HG03066 (cell line): ENCODE data around the gene MYL1.

ENCODE experiments used
- ATAC-seq: cut with Tn5 transposase; IDR thresholded peaks from one replicate; pipeline ENCODE4 v1.9.1; 2021; ENCODE audit warnings: low read depth; ENCODE audit not compliant: unreplicated experiment

MYL1 gene

DNA sequence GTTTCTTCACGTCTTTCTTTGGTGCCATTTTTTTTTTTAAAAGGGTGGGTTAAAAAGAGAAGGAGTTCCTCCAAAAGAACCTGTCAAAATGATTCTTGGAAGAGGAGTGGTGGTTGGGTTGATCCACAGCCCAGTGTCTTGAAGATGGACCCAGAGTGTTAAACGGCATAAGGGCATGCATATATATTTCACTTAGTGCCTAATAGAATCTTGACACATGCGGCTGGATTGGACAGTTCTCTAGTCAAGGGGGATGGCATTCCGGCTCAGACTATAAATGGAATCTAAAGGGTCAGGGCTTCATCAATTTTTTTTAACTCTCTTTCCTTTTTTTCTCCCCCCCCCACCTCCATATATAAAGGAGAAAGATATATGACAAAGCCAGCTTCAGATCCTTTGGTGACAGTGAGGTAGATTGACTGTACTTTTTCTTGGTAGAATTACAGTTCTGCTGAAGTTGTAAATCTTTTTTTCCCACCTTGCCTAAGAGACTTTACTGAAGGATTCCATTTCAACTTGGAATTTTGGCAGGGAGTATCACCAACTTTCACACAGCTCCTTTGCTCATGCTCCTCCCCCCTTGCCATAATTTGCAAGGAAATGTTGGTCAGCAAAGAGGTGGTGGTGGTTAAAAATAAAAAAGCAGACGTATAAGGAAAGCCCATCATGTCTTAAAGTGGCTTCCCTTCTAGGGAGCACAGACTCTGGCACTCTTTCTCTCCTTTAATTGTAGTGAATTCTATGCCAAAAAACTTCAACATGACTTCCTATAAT, at the start of gene MYL1:
Gene MYL1, minus strand, starts transcription at position 160 of the 774 bp plus-strand sequence. Its CDS starts 132 bp downstream, at position 28.
- ATAC-seq = no peak

DNA sequence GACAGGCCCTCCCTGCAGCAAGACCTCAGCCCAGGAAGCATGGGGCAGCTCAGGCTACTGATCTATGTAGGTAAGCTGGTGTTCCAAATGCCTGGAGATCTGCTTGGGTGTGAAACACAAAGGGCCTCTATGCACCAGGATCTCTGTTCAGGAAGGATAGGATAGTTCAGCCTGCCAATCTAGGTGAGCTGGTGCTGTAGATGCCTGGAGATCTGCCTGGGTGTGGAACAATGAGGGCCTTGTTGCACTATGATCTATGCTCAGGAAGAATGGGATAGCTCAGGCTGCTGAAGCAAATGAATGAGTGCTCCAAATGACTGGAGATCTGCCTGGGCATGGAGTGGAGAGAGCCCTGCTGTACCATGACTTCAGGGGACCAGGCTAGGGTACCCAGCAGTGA, 48.9 kb upstream of the MYL1 start:
- ATAC-seq = no peak

GRCh38 chr2:210363261-210363660, 48.3 kb upstream of the MYL1 start:
- no peak for ATAC-seq

GRCh38 chr2:210360412-210360811, 45.4 kb upstream of the MYL1 start:
- ATAC-seq = no peak

- no peak for ATAC-seq
These were observed 42.0 kb upstream of the MYL1 start for GRCh38 chr2:210356944-210357343.

DNA sequence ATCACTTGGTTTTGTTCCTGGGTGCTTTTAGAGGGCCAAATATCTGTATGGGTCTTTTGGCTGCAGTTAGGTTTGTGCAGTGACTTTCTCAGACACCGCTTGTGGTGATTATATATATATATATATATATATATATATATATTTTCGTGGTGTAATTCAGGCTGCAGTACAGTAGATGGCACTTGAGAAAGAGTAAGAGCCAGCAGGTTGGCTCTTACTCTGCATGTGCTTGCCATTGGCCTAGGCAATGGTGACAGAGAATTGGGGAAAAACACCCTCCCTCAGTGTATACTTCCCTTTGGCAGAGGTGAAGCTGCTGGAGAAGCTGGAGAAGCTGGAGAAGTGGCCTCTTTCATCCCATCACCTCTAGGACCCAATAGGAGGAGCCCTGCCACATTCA, 22.2 kb upstream of the MYL1 start:
- no peak for ATAC-seq

DNA sequence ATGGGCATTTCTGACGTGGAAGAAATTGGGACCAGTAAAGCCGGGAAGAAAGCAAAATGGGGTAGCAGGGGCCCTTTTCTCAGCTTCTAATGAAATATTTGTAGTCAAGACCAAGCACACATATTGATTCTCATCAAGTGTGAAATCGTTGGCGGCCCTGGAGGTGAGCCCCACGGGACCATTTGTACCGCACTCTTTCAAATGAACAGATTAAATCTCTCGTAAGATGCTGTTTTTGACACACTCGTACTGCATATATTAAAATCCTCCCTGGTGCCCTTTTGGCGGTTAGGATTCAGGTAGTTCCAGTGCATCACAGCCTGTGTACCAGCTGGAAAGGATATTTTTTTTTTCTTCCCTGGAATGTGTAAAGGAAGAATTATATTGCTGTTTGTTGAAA, 9.9 kb upstream of the MYL1 start:
- ATAC-seq = no peak

GRCh38 chr2:210324458-210324857, 9.5 kb upstream of the MYL1 start:
- ATAC-seq = no peak

DNA sequence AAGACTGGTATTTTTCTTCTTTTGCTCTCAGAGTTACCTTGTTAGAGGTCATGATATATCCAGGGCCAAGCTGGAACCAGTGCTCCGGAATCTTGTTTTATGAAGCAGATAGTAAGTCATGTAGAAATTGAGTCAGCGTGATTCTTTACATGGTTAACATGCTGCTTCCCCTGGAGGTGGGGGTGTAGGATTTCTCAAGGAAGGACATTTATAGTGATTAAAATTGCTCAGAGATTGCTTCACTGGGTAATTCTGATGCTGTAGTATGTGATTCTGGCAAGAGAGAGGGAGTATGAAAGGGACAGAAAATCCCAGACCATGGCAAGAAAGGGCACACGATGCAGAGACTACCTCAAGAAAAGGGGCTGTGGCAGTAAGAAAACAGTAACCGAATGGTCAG, 8.0 kb upstream of the MYL1 start:
- no peak for ATAC-seq

DNA sequence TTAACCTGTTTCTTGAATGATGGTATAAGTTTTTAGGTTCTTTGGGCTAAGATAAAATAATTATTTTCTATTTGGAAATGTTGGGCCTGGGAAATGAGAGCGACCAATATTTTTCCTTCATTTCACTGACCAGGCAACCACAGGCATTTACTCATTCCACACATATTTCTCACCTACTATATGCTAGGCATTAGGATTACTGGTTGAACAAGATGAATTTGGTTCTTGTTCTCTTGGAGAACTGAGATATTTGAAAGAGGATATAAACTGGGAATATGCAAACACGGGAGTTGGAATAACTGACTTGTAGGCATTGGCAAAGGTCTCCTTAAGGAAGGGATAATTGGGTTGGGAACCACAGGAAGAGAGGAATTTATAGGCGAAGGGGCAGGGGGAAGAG, 3.9 kb upstream of the MYL1 start:
- ATAC-seq = no peak

DNA sequence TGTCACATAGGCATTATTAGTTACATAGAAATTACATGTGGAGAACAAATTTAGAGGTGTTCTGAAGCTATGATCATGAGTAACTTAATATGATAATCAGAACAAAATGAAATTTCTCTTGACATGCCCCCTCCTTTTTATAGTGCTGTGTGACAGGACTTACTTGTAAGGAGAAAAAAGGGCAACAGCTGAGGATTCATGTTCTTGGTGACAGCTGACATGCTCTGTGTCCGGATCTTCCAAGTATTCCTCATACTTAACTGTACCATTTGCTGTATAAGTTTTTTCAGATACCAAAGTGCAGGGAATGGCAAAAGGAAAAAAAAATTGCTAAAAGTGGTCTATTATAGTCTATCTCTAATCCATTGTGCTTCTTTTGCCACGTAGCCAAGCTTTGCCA, 3.5 kb upstream of the MYL1 start:
- ATAC-seq = no peak

DNA sequence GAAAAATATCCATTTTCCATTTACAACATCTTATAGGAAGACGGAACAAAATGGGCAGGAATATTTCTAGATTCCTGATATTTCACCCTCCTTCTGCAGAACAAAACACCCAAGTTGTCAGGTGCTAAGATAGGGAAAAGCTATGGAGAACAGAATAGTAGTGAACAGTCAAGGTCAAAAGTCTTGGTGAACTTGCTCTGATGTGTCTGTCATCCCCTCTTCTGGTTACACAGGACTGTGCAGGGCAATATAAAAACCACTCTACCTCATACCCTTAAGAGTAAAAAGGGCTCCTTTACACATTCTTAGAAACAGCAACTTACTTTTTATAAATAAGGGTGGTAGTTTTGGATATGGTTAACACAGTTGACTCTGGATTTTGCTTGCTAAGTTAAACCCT, 4.4 kb downstream of the MYL1 start:
- ATAC-seq = no peak

- no peak for ATAC-seq
These were observed 5.3 kb downstream of the MYL1 start for GRCh38 chr2:210309548-210310233.

DNA sequence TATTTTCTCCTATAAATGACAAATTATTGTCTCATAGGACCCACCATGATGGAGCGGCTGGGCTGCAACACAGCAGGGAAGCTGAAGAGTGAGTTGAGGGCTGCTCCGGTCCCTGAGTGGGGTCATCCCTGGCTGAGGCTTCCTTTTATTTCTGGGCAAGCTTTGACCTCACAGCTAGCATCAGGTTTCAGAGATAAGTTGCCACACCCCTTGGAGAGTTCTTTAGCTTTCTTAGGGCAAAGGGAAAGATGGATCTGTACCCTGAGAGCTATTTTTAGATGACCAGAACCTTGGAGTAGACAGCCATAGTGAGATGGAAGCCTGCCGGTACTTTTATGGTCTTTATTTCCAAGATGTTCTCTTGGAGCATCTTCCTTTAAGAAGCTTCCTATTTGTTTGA, 11.5 kb downstream of the MYL1 start:
- no peak for ATAC-seq

DNA sequence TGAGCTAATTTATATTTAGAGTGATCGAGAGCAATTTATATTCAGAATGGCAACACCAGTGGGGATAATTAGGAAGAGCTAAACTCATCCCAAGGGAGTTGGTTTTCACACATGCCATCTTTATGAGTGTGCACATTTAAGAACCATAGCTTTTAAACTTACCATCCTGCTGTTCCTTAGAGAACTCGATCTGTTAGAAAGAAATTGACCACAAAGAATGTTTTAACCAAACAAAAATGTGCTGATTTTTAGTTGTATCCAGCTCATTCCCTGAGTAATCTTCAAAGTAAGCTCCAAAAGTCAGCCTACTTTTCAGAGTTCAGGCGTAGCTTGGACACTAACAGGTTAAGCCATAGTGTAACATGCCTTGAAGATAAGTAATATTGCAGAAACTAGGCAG, 12.6 kb downstream of the MYL1 start:
- ATAC-seq = no peak

DNA sequence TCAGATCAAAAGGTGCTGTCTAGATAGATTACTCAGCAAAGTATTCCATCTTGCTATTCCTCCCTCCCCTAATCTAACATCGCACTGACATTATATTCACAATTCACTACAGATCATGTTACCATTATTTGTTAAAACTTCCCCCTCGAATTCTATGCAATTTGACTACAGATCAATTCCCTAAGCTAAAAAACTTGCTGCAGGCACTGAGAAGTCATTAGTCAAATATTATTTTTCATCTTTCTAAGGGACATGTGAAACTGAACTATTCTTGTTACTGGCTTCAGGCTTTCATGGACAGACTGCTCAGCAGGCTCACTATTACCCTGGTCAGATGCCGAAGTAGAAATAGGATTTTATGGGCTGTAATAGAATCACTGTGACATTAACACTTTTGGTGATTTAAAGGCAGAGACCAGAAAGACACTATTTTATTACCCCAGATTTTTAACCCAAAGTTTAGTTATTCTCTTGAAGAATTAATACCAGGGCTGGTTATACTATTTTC, 15.1 kb downstream of the MYL1 start:
- no peak for ATAC-seq

DNA sequence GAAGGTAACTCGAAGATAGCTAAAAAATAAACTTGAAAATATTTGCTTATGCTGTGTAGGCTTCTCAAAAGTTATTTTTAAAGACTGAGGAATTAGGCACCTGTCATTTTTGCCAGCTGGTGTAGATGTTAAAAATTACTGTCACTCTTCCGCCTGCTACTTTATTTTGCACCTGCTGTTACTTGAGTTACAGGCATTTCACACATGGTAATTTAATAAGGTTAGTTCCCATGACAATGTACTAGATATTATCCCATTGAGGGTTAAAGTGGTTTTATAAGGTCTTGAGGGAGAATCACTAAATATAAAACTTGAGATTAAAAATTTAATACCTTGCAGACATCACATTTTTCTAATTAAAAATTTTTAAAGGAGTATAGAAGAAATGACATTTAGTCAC, 26.6 kb downstream of the MYL1 start:
- ATAC-seq = no peak

GRCh38 chr2:210287301-210287700, 27.7 kb downstream of the MYL1 start:
- no peak for ATAC-seq

- ATAC-seq = no peak
These were observed 28.8 kb downstream of the MYL1 start for GRCh38 chr2:210286123-210286680.

- ATAC-seq = no peak
These were observed 37.8 kb downstream of the MYL1 start for GRCh38 chr2:210277133-210277532.

- no peak for ATAC-seq
These were observed 43.7 kb downstream of the MYL1 start for GRCh38 chr2:210271300-210271699.

GRCh38 chr2:210269148-210269547, 45.8 kb downstream of the MYL1 start:
- ATAC-seq = no peak
